Measurements from ENCODE around the gene PHRF1. TPM values are rescaled to one million over a fixed set of nuclear protein-coding genes. Genes with fewer than 3 reads are reported as not detected.

PHRF1 gene
- total RNA-seq, 1 donor from 2014 or later: 43.6 TPM

- peak; percentile 41 for DNase-seq (ENCODE audit: low spot score)
Observed at GRCh38 chr11:539971-540481, 36.2 kb upstream of the PHRF1 start.

- peak; percentile 40 for DNase-seq (ENCODE audit: low spot score)
Observed at GRCh38 chr11:540583-541432, 35.5 kb upstream of the PHRF1 start.

- peak; percentile 43 for DNase-seq (ENCODE audit: low spot score)
Observed at GRCh38 chr11:541433-541885, 34.8 kb upstream of the PHRF1 start.

DNA sequence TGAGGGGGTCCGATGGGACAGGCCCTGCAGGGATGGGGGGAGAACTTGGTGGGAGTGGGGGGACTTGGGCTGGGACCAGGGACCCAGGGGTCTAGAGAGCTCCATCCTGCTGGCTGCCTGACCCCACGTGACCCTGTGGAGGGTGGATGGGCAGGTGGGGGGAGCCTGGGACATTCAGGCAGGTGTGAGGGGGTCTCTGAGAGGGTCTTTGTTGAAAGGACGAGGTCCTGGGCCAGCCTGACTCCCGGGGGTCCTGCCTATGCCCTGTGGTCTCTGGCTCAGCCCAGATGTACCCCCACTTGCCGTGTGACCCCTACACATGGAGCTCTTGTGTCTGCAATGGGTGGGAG is 31.5 kb upstream of the PHRF1 start:
- DNase-seq (ENCODE audit: low spot score): no peak

DNA sequence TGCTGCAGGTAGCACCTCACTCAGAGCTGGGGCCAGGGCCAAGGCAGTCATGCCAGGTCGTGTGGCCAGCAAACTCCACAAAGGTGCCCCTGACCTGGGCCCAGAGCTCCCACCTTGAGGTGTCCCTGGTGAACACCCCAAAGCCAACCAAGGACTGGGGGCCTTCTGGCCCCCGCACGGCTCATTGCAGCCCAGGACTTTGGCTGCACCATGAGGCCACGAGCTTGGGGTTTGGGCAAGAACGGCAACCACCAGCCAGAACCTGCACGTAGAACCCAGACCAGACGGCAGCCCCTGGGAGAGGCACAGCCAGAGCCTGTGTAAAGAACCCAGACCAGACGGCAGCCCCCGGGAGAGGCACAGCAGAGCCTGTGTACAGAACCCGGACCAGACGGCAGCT is 31.1 kb upstream of the PHRF1 start:
- DNase-seq (ENCODE audit: low spot score): no peak

GRCh38 chr11:548700-549603 is 27.3 kb upstream of the PHRF1 start:
- no peak for DNase-seq (ENCODE audit: low spot score)

- no peak for DNase-seq (ENCODE audit: low spot score)
Observed at GRCh38 chr11:550021-550745, 26.1 kb upstream of the PHRF1 start.

DNA sequence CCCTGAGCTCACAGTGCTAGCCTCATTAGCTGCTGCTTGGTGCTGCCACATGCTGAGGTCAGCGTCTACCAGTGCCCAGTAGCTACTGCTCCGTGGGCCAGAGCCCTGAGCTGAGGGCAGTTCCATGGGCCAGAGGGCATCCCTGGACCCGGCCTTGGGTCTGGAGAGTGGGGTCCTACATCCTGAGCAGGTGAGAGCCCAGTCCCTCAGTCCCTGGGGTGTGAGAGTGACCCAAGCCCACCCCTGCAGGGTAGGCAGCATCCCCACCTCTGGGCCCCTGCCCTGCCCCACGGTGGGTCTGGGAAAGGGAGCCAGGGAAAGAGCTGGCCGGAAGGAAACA is 25.6 kb upstream of the PHRF1 start:
- no peak for DNase-seq (ENCODE audit: low spot score)

GRCh38 chr11:551131-551530 is 25.1 kb upstream of the PHRF1 start:
- DNase-seq (ENCODE audit: low spot score): no peak

- no peak for DNase-seq (ENCODE audit: low spot score)
Observed at GRCh38 chr11:551596-551995, 24.7 kb upstream of the PHRF1 start.

DNA sequence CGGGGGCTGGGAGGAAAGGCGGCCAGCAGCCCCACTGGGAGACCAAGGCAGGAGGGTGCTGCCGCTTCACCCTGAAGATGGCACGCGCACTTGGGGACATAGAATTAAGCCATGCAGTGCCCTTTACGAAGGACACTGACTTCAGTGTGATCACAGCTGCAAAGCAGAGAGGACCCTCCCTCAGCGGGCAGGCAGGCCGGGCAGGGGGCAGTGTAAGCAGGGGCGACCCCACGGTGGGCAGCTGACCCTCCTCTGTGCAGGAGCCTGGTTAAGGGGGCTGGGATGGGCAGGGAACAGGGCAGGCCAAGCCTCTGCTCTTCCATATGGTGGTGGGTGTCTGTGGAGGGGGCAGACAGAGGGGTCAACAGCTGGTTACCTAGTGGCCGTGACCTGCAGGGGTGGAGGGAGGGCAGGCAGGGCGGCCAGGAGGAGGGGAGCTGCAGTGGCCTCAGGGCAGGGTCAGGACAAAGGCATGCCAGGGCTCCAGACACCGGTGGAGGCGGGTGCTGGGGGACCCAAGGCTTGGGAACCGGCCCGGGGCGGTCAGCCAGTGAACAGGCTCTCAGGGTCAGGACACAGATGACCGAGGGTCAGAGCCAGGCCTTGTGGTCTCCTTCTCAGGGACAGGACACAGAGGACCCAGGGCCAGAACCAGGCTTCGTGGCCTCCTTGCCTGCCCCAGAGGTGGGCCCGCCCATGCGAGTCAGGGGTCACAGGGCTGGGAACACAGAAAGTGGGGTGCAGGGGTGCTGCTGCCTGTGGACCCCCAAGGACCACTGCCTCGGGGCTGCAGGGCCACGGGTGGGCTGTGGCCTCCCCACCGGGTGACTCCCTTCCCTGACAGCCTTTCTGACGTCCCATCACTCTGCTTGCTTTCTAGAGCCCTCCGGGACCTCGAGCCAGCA is 22.9 kb upstream of the PHRF1 start:
- DNase-seq (ENCODE audit: low spot score): no peak

DNA sequence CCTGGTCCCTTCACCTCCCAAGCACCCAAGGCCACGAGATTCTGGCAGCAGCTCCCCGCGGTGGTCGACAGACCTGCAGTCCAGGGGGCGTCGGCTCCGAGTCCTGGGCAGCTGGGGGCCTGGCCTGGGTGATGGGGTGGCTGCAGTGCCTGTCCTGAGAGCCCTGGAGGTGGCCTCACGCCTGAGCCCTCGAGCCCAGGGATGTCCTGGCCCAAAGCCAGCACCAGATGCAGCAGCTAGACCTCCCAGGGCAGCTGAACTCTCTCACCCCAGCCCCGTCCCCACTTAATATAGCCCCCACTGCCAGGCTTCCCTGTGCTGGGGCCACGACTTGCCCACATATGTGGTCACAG is 22.3 kb upstream of the PHRF1 start:
- DNase-seq (ENCODE audit: low spot score): no peak

DNA sequence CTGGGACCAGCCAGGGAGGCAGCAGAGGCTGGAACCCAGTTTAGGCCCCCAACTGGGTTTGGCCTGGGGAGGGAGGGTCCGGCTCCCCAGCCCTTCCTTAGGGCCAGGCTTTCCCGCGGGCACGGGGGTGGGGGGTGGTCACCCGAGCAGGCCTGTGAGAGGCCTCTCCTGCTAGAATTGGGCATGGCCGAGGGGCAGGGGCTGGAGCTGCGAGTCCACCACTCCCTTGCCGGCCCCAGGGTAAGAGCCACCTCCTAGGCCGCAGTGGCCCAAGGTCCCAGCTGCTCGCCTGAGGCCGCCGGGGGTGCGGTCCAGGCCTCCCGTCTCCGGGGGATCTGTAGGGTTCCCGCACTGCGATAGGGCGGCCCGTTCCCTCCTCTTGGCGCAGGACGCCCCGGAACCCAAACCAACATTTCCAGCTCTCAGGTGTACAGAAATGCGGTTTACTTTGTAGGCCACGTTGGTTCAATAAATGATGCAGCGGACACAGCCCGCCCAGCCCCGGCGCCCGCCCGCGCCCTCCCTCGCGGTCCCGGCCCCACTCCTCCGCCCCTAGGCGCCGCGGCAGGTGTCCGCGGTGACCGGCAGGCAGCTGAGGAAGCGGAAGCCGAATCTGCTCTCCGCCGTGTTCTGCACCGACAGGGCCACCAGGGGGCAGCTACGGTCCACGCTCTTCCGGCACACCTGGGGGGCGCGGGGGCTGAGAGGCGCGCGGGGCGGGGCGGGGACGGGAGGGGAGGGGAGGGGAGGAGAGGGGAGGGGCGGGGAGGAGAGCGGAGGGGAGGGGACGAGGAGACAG is 21.6 kb upstream of the PHRF1 start:
- DNase-seq (ENCODE audit: low spot score): no peak

DNA sequence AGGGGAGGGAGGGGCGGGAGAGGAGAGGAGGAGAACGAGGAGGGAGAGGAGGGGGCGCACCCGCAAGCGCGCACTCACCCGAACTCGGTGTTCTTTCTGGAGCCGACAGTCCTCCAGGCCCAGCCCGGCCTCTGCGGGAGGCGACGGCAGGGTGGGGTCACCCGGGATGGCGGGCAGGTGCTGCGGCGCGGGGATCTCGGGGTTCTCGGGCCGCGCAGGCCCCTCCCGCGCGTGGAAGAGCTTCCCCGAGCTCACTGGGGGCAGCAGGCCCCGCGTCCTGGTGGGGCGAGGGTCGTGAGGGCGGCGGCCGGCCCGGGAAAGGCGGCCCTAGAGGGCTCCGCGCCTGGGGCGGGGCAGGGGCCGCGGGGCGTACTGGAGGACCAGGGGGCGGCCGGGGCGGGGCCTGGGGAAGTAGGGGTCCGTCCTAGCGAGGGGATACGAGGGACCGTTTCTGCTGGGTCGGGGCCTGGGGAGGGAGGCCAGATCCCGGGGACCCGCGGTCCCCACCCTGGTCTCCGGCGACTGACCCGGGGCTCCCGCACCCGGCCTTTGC is 21.0 kb upstream of the PHRF1 start:
- DNase-seq (ENCODE audit: low spot score): no peak

GRCh38 chr11:555780-556661 is 20.2 kb upstream of the PHRF1 start:
- no peak for DNase-seq (ENCODE audit: low spot score)

DNA sequence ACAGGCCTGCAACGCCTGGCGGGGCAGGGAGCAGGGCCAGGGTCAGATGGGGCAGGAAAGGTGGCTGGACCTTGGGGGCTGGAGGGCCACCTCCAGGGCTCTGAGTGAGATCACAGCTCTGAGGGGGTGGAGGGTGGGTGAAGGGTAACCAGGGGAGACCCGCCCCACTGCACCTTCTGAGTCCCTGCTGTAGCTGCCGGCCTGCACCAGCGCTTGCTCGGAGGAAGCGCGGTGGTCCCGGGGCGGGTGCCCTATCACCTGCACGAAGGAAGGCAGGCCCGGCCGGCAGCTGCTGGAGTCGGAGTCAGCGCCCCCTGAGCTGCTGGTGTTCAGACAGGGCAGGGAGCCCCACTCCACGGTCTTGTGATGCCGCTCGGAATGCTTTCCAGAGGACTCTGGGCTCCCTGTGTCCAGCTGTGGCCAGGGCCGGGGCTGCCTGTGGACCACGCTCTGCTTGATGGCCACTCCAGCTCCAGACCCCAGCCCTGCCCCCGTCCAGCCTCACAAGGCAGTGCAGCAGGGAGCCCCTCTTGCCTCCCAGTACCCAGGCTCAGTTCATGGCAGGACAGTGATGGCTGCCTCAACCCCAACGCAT is 19.5 kb upstream of the PHRF1 start:
- DNase-seq (ENCODE audit: low spot score): no peak

- DNase-seq (ENCODE audit: low spot score): no peak
Observed at GRCh38 chr11:557328-558132, 18.7 kb upstream of the PHRF1 start.

- no peak for DNase-seq (ENCODE audit: low spot score)
Observed at GRCh38 chr11:558503-558902, 17.8 kb upstream of the PHRF1 start.
